GM06990 (cell line): ENCODE results near the gene CPEB2.

Experiments used
- DNase-seq: peaks from one replicate; pipeline ENCODE4 v3.0.0-alpha.2; 2011; ENCODE audit not compliant: insufficient read length; ENCODE audit errors: extremely low read depth
- H3K27me3 ChIP-seq: replicated peaks from 2 replicates; pipeline ENCODE4 v1.6.0; 2011; ENCODE audit warnings: low read length; ENCODE audit not compliant: control insufficient read depth, insufficient read depth
- H3K36me3 ChIP-seq: 2 replicates; pipeline ENCODE4 v1.5.1; 2011; ENCODE audit warnings: low read length; ENCODE audit not compliant: control insufficient read depth, insufficient read depth
- H3K4me3 ChIP-seq: replicated peaks from 2 replicates; pipeline ENCODE4 v1.5.1; 2011; ENCODE audit warnings: low read depth, mild to moderate bottlenecking, control low read depth, low read length
- CTCF ChIP-seq: IDR thresholded peaks from 2 replicates; pipeline ENCODE4 v1.5.1; 2011; ENCODE audit warnings: low read length, control low read depth, mild to moderate bottlenecking, inconsistent platforms; ENCODE audit not compliant: insufficient read depth, poor library complexity, severe bottlenecking

The CPEB2 gene

GRCh38 chr4:15100380-15100779, 98.1 kb downstream of the CPEB2 start:
- no peak overlapping the region for H3K4me3 ChIP-seq
- no peaks in the 10 kb centered on the region for H3K27me3 ChIP-seq
- H3K36me3 ChIP-seq, result no peaks in the 10 kb centered on the region
- no peak for DNase-seq
- no peak for TF ChIP-seq CTCF

GRCh38 chr4:15100994-15101695, 98.9 kb downstream of the CPEB2 start:
- Histone ChIP-seq H3K27me3 (no peaks in the 10 kb centered on the region), H3K36me3 (no peaks in the 10 kb centered on the region), H3K4me3 (no peak overlapping the region)
- no peak for TF ChIP-seq CTCF
- DNase-seq, result no peak

DNA sequence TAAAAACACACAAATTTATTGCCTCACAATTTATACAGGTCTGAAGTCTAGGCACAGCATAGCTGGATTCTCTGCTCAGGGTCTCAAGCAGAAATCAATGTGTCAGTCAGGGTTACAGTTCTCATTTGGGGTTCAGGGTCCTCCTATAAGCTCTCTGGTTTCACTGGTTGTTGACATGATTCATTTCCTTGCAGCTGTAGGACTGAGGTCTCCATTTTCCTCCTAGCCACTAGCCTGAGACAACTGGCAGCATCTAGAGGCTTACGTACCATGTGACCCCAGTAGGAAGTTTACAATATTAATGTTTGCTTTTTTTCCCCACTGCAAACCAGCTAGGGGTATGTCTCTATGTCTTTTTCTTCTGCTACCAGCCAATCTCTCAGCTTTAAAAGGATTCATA, 102.5 kb downstream of the CPEB2 start:
- no peak for DNase-seq
- TF ChIP-seq CTCF, result no peak
- H3K36me3 ChIP-seq, result no peaks in the 10 kb centered on the region
- H3K4me3 ChIP-seq, result no peak overlapping the region
- H3K27me3 ChIP-seq, result no peaks in the 10 kb centered on the region

DNA sequence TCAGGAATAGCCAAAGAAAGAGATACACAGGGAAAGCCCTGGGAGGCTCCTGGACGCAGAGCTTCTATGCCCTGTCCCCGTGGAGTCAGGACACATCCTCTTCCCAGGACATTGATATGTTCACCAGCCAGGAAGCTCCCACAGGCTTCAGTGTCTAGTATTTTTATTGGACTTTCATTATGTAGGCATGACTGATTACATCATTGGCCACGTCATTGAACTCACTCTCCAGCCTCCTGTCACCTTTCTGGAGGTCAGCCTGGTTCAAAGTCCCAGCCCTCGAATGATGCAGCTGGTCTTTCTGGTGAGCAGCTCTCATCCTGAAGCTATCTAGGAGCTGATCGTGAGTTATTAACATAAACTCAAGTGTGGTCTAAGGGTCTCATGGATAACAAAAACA, 104.1 kb downstream of the CPEB2 start:
- Histone ChIP-seq H3K36me3 (no peaks in the 10 kb centered on the region), H3K4me3 (no peak overlapping the region), H3K27me3 (no peaks in the 10 kb centered on the region)
- DNase-seq, result no peak
- TF ChIP-seq CTCF, result no peak

DNA sequence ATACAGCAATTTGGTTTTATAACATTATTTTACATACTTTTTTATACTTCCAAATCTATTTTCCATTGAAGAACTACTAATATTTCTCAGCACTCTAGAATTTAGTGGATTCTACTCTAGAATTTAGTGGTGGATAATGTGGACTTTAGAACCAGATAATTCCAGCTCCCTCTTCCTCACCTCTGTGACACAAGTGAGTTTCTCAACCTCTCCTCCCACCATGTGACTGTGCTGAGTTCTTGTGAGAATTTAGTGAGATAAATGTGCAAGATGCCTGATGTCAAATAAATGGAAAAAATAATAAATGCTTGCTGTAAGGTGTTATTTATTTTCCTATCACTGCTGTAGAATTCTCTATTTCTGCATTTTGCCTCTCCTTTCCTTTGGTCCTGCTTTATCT, 107.3 kb downstream of the CPEB2 start:
- H3K36me3 ChIP-seq, result no peaks in the 10 kb centered on the region
- no peak for TF ChIP-seq CTCF
- DNase-seq, result no peak
- H3K27me3 ChIP-seq, result no peaks in the 10 kb centered on the region
- H3K4me3 ChIP-seq, result no peak overlapping the region

GRCh38 chr4:15110120-15110571, 107.9 kb downstream of the CPEB2 start:
- Histone ChIP-seq H3K4me3 (no peak overlapping the region), H3K36me3 (no peaks in the 10 kb centered on the region), H3K27me3 (no peaks in the 10 kb centered on the region)
- TF ChIP-seq CTCF, result no peak
- no peak for DNase-seq
